Activated CD8-positive, alpha-beta memory T cell treated with anti-CD3 and anti-CD28 coated beads for 24 hours (primary cell): ENCODE measurements around the gene FBXW7.
"Not testable (repeated sequence)": the region's sequence is repeated elsewhere in the genome, so short reads cannot be mapped to it uniquely, and the experiment has no call there.

Experiments used
- DNase-seq: peaks from one replicate; pipeline ENCODE4 v3.0.0-alpha.2; 2020

FBXW7 gene, protein sequence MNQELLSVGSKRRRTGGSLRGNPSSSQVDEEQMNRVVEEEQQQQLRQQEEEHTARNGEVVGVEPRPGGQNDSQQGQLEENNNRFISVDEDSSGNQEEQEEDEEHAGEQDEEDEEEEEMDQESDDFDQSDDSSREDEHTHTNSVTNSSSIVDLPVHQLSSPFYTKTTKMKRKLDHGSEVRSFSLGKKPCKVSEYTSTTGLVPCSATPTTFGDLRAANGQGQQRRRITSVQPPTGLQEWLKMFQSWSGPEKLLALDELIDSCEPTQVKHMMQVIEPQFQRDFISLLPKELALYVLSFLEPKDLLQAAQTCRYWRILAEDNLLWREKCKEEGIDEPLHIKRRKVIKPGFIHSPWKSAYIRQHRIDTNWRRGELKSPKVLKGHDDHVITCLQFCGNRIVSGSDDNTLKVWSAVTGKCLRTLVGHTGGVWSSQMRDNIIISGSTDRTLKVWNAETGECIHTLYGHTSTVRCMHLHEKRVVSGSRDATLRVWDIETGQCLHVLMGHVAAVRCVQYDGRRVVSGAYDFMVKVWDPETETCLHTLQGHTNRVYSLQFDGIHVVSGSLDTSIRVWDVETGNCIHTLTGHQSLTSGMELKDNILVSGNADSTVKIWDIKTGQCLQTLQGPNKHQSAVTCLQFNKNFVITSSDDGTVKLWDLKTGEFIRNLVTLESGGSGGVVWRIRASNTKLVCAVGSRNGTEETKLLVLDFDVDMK

DNA sequence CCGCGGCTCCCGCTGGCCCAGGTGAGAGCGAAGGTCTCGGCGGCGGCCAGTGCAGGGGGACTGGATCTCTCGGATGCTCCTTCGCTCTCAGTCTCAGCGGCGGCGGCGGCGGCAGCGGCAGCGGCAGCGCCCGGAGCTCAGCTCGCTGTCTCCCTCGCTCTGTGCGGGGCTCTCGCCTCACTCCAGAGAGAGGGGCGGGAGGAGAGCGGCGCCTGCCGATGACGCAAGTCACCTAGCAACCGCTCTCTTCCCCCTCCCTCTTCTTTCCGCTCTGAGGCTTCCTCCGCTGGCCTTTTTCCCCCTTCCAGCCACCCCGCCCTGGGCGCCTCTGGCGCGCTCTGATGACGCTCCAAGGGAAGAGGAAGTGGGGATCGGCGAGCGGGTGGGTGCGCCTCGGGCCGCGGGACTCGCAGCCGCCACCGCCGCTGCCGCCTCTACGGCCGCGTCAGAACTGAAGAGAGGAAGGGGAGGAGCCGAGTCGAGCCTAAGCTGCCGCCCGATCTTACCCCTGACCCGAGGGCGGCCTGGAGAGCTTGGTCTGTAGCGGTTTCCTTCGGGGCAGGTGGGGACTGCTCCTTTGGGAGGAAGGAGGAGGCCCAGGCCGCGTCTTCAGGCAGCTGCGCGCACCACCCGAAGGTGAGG, at the start of gene FBXW7:
FBXW7 (minus strand) TSS at position 190 of the 642 bp plus-strand sequence. CDS start 124,289 bp downstream, outside the sequence.
- peak; percentile 99 for DNase-seq

DNA sequence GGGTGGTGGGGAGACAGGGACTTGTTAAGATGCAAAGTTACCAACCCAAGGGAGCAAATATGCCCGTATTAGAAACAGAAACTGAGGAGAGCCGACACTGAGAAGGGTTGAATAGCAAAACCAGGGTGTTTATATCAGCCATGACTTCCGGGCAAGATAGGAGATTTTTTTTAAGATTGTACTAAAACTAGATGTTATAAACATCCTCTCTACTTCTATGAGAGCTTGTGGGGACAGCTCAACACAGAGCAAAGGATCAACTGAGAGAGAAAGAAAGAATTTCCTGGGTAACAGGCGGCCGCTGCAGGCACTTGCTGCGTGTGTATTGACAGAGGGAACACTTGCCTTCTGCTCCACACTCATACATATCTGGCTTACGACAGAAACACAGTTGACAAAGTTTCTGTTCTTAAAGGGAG, 49.1 kb upstream of the FBXW7 start:
- DNase-seq = no peak

DNA sequence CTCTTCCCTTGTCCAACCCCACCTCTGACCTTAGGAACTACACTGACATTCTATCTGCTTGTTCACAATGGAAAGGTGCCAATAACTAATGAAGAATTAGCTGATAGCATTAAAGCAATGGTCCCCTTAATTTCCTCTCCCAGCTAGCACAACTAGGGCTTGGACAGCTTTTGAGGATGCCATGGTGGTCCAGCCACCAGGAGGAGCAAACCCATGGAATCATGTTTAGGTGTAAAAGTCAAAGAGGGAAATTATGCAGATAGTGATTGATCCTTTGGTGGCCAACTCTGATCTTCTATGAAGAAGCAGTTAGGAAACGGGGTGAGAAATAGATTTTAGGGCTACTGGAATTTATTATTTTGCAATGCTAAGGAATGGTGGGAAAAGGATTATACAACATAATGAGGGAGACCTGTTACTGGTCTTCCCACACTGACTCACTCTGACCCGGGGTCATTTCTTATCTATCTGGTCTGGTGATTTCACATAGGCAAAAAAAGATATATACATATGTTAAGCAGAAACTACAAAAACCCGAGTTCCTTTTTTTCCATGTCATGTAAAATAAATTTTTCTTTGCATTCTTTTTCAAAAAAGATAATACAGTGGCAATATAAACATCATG, 45.8 kb upstream of the FBXW7 start:
- no peak for DNase-seq

DNA sequence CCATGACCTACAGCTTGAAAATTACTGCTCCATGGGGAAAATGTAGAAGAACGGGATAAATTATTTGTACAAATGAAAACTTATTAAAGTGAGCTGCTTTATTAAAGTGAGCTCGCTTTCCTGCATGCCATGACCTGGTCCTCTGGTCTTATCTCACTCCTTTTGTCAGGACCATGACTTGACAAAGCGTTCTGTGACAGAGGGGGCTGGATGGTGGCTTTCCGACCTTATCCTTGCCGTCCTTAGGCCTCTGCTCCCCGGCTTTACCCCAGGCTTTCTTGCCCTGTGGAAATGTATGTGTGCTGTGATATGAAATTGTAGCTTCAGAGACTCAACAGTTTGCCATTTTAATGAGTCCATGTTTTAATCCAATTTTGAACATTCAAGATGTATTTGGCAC, 44.0 kb upstream of the FBXW7 start:
- no peak for DNase-seq

DNA sequence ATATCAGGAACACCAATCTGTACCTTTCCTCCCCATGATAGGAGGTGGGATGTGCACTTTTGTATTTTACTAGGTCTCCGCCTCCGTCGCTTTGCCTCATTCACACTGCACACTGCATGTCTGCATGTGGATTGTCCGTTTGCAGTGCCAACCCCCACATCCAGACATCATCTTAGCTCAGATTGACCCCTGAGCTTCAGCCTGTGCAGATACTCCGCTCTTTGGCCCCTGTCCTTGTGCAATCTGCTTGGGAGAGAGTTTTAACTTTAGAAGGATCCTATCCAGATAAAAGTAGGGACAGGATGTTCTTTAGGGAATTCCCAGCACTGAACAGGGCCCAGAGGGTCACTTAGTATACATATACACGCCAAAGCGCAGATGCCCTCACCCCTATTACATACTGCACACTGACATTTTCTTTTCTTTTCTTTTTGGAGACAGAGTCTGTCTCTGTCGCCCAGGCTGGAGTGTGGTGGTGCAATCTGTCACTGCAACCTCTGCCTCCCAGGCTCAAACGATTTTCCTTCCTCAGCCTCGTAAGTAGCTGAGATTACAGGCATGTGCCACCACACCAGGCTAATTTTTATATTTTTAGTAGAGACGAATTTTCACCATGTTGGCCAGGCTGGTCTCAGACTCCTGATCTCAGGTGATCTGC, 43.3 kb upstream of the FBXW7 start:
- DNase-seq = no peak

DNA sequence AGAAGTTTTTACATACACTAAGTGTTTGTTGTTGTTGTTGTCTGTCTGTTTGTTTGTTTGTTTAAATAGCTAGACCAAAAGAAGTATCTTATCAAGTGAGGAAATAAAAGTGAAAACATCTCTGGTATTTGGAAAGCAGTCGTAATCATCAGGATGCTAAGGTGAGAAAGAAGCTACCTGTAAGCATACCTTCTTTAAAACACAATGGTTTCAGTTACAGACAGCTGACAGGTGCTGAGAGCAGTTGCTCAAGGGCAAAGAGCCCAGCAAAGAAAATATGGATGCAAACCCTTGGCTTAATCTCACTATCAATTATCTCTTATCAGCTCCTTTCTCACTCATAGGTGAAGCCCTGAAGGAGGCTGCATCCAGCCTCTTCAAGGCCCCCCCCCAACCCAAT, 42.8 kb upstream of the FBXW7 start:
- DNase-seq = no peak

DNA sequence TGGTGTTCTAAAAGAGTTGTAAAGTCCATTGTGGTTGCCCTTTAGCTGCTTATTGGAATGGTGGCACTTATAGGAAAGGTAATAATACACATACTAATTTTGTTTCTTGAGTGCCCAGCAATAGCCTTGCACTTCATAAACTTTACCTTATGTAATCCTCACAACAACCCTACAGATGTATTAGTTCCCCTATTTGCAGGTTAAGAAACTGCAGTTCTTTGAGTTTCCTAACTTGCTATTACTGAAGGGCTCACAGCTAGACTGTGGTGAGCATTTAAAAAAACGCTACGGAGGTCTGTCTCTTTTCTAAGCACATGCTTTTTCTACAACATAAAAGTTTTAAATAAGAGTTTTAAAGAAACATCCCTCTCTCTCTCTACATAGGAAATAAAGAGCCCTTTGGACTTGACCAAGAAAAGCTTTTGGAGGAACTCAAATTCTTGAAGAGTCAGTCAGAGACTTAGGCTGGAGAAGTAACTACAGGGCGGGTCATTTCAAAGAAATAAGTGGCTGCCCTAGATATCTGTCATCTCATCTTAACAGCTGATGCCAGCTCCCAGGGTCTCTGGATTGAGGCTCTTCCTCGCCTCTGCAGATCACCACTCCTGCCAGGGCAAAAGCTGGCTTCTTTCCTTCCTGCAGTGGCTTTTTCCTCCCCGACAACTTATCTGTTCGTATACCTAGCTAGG, 42.0 kb upstream of the FBXW7 start:
- no peak for DNase-seq

DNA sequence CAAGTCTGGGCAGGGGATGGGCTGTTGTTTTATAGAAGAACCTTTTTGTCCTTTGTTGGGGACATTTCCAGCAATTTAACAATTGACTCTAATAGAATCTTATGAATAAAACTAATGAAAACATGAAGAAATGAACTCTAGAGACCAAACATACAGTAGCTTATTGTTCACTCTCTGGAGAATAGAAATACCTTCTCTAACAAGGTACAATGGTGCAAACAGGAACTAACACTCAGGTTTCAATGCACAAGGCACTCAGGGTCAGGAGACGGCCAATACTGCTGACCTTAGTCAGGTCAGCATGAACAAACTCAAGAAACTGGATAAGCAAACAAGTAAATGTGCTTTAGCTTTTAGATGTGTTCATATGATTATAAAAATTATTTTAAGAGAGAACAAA, 39.6 kb upstream of the FBXW7 start:
- DNase-seq = no peak

DNA sequence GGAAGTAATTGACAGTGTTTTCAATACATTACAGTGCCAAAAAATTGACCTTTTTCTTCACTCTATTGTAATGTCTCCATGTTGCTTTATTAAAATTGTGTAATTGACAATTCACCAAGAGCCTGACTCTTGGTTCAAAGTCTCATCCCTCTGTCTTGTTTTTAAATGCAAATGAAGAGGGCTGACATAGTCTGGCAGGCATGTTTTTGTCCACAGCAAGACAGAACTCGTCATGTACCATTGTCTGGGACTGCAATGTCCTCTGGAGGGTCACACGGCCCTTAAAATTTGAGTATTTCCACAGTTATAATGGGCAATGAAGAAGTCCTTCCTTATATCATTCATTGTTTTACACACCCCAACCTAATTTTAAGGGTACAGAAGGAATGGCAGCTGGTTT, 38.0 kb upstream of the FBXW7 start:
- no peak for DNase-seq

DNA sequence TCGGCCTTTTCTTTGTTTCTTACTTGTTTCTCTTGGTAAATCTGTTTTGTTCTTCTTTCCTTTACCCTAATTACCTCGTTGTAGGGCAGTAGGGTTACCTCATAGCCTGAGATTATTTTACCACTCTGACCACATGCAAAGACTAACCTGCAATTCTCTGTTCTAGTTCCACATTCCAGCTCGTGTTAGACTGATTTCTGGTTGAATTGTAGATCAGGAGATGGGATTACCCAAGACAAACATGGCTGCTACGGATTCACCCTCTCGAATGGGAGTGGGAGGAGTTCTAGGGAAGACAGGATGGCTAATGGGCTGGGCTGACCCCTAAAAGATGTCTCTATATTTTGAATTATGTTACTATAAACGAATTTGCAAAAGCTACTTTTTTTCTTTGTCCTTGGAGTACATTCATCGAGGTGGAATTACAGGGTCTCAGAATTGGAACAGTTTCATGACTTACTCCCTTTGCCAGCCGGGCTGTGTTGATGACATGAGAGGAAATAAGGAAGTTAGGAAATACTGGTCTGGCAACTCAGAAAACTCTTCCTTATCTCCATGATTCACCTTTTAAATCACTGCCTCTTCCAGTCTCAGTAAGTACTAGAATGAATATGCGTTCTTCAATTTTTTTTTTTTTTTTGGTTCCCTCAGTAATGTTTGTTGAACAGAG, 36.7 kb upstream of the FBXW7 start:
- DNase-seq = no peak

DNA sequence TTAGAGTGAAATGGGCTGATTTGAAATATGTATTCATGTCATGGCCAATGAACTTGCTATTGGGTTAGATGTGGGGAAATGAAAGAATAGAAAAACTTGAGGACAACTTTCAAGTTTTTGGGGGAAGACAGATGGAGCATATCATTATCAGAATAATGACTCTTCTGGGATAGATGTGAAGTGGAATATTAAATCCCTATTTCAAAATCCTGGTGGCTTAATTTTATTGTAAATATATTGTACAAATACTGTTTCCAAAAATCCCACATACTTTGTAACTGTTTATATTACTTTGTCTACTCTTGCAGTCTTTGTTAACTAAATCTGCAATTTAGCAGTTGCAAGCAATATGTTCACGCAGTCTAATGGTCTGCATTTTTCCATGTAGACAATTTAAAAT, 35.9 kb upstream of the FBXW7 start:
- DNase-seq = no peak

DNA sequence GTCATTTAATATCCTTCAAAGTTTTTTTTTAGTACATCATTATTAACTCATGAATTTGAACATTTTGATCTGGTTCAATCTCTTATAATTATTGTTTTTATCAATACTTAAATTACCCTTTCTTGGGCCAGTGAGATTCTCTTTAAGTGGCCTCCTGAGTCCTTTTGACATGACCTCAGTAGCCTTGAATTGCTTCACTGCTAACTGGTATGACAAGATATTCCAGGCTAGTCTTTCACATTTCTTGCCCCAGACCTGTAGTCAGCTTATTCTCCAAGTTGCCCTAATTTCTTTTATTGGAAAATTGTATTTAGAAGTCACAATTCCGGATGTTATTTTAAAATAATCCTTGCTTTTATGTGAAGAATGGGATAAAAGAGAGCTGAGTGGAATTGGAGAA, 35.4 kb upstream of the FBXW7 start:
- DNase-seq = no peak

DNA sequence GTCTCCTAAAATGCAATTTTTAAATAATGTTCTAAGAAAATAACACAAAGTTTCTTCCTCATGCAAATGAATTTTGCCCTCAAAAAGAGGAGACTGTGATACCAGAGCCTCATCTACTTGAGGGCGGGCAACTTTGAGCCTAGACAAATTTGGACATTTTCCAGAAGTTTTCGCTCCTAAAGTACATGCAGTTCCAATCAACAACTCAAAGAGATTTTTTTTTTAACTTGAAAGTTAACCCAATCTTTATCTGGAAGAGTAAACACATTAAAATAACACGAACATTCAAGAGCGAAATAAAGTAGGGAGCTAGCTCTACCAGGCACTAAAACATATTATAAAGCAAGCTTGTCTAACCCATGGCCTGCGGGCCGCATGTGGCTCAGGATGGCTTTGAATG, 29.4 kb upstream of the FBXW7 start:
- DNase-seq = no peak

DNA sequence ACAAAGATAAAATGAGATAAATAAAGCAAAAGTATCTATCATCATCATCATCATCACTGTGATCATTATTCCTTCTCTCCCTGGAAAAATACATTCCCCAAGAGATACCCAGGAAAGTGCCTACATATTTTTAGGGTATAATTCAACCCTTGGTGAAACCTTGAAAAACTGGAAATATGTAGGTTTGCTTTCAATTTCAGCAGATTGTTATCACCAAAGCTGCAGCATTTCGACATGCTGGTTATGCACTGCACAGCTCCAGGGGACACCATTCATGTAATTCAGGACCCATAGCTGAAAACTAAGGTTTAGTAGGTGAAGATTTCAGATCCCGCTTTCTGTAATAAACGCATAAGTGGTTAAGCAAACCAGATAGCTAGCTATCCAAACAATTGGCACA, 28.4 kb upstream of the FBXW7 start:
- no peak for DNase-seq

DNA sequence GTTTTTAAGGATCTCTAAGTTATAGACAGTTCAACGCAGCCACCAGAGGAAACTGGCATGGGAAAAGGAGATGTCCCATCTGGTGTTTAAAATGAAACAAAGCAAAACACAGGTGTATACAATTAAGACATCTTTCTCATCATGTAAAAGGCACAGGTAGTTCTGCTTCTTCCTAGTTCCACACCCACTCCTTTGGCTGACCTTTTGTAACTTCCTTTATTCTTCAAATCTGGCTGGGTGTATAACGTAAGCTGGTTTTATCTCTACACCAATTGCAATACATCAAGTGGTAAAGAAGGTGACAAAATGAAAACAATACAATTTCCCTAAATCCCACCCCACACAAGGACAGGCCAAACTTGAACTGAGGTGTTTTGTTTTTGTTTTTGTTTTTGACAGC, 27.3 kb upstream of the FBXW7 start:
- DNase-seq = no peak

DNA sequence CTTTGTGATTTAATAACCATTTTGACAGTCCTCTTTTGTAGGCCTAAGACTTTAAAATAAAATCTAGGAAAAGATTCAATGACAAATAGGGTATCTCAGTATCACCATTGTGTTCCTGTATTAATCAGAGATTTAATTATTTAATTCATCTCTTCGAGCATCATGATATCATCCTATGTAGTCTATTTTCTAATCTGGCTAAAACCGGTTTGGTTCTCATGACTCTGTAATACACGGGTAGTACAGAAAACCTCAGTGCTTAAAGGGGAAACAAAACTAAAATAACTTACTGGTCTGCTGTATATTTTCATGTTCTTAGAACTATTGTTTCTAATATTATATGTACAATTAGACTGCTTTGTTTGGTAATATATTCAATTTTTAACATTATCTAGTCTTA, 23.7 kb upstream of the FBXW7 start:
- DNase-seq = no peak

DNA sequence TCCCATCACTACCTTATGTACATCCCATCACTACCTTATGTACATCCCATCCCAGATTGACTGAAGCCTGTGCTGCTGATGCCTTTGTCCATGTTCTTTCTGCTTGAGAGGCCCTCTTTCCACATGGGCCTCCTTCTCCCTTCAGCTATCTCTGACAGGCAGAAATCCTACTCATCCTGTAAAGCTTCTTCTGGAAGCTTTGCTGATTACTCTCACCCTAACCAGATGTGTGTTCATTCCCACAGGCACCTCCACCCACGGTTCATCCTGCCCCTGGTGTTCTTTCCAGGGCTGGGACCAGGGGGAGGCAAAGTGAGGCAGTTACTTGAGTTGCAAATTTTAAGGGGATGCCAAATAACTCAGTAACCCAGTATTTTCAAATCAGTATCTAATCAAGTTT, 22.5 kb upstream of the FBXW7 start:
- no peak for DNase-seq

DNA sequence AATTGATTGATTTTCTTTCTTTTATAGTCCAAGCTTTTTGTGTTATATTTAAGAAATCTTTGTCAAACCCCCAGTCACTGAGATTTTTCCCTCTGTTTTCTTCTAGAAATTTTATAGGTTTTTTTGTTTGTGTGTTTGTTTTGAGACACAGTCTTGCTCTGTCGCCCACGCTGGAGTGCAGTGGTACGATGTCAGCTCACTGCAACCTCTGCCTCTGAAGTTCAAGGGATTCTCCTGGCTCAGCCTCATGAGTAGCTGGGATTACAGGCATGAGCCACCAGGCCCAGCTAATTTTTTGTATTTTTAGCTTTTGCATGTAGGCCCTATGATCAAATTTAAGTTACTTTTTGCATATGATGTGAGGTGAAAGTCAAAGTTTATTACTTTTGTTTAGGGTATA, 20.9 kb upstream of the FBXW7 start:
- DNase-seq = no peak

DNA sequence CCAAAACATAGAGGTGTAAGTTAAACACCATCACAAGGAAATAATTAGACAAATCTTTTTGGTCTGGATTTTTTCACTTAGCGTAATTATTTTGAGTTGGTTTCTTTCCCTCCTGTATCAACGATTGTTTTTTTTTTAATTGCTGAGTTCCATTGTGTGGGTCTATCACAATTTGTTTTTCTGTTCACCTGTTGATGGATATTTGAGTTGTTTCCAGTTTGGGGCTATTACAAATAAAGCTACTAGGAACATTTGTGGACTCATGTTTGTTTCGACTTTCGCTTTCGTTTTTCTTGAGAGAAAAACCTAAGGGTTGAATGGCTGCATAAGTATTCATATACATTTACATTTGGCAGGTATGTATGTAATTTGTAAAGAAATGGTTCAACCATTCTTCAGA, 20.4 kb upstream of the FBXW7 start:
- no peak for DNase-seq

DNA sequence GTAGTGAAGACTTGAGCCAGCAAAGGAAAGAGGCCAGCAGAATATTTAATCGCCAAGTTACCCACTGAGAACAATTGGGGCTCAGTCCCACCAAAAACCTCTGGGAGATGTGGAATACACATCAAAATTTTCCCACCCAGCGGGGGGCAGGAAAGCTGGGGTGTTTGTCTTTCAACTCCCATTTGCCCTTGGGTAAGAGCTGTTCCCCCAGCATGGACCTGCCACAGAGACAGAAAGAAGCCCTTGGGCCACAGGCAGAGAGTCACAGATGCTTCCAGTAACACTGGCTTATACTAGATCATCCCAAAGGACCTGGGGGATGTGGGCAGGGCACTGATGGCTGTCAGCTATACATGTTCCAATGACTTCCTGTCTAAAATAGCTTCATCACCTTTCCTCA, 18.9 kb upstream of the FBXW7 start:
- no peak for DNase-seq

DNA sequence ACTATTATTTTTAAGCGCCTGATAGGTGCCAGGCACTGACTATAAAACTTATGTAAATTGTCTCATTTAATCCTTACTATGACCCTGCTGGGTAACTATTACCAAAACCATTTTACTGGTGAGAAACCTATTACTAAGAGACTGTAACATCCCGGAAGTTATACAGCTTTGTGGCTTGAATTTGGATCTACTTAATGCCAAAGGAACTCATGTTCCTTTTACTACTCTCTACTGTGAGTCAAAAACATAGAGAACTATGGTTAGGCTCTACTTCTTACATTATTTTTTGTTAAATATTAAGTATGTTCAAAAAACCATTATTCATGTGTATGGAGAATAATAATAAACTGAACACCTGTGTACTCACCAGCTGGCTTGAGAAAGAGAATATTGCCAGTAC, 14.8 kb upstream of the FBXW7 start:
- not testable (repeated sequence) for DNase-seq

DNA sequence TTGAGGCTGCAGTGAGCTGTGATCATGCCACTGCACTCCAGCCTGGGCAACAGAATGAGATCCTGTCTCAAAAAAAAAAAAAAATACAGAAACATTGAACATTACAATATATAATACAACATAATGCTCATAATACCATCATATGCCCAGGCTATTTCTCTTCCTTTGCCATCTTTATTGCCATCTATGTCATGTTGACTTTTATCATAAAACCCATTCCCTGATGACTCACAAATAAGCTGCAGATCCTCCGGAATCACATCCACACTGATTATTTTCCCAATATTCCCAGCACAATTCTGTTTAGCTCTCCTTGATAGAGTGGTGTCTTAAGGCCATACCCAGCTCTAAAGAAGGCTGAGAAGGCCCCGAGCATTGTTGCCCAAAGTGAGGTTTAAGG, 9.2 kb upstream of the FBXW7 start:
- no peak for DNase-seq
